HepG2 (cell line): ENCODE data around the gene TST. TPM values are rescaled to one million over a fixed set of nuclear protein-coding genes. Genes with fewer than 3 reads are reported as not detected.

ENCODE experiments used
- ATAC-seq: fragments of 200-7000 bp; cut with Tn5 transposase; 3 replicates; pipeline ENCODE4 v1.9.1; 2020; ENCODE audit warnings: mild to moderate bottlenecking, moderate library complexity
- BruUV-seq: library from RNA; stranded (reverse); fragments of 400-500 nt; replicated peaks from 2 replicates; lab custom pipeline; 2021; lab: Mats Ljungman, UMichigan
- CTCF ChIA-PET: fragments of 300-600 bp; formaldehyde crosslinking; extraction: SDS; loops from one replicate; lab custom pipeline; 2021; ENCODE audit warnings: low total read pairs, inconsistent platforms, low intra/inter-chr PET ratio; lab: Yijun Ruan, JAX
- POLR2A ChIA-PET: fragments of 350-600 bp; sonication (Branson Sonifier 250); formaldehyde crosslinking; loops from one replicate; lab custom pipeline; 2020; ENCODE audit warnings: antibody characterized with exemption, inconsistent platforms; lab: Yijun Ruan, JAX
- DNase-seq: peaks from one replicate; pipeline ENCODE4 v3.0.0-alpha.2; 2015; ENCODE audit warnings: low spot score
- FAIRE-seq: peaks from 3 replicates; lab custom pipeline; 2011; peaks lifted over from hg19 to GRCh38; lab: Jason Lieb, UNC
- H2AFZ ChIP-seq: one replicate; pipeline ENCODE4 v1.6.1; 2011; ENCODE audit warnings: low read length, inconsistent platforms
- H3K27ac ChIP-seq: fragments of 300-600 bp; 3 replicates; pipeline ENCODE4 v1.8.0; 2011; ENCODE audit warnings: mixed run types, mild to moderate bottlenecking, mixed read lengths, low read length, inconsistent platforms; ENCODE audit not compliant: insufficient read depth; ENCODE audit errors: extremely low read length
- H3K27me3 ChIP-seq, 2 experiments: fragments of 200-600 bp in 1 of 2; 2 replicates in 1 of 2; 3 replicates in 1 of 2; pipeline versions ENCODE4 v1.6.0 to v1.8.0; 2011; ENCODE audit warnings: low read length in 2 of 2, mild to moderate bottlenecking in 2 of 2, moderate library complexity in 2 of 2, inconsistent platforms in 1 of 2; ENCODE audit not compliant: insufficient read depth in 2 of 2, control insufficient read depth in 1 of 2
- H3K36me3 ChIP-seq, 2 experiments: fragments of 200-600 bp in 1 of 2; replicated peaks in 1 of 2; 2 replicates in 1 of 2; 3 replicates in 1 of 2; pipeline versions ENCODE4 v1.5.1 to v1.8.0; 2011; ENCODE audit warnings: low read length in 2 of 2, inconsistent platforms in 1 of 2; ENCODE audit not compliant: insufficient read depth in 2 of 2, control insufficient read depth in 1 of 2
- H3K4me1 ChIP-seq: 2 replicates; pipeline ENCODE4 v1.5.1; 2012; ENCODE audit warnings: low read length, inconsistent platforms; ENCODE audit not compliant: insufficient read depth
- H3K4me2 ChIP-seq: 2 replicates; pipeline ENCODE4 v1.6.0; 2011; ENCODE audit warnings: low read depth, low read length, inconsistent platforms
- H3K4me3 ChIP-seq, 3 experiments: fragments of 200-600 bp in 1 of 3; sonication (generic), shearing (Covaris generic) in 1 of 3; replicated peaks in 1 of 3; 2 replicates each; pipeline ENCODE4 v1.5.1; 2011 to 2016; ENCODE audit warnings: low read length in 3 of 3, inconsistent platforms in 2 of 3, low read depth in 2 of 3, mild to moderate bottlenecking in 2 of 3, control low read depth in 1 of 3, mixed read lengths in 1 of 3; ENCODE audit not compliant: insufficient read depth in 1 of 3
- H3K79me2 ChIP-seq: one replicate; pipeline ENCODE4 v1.6.1; 2011; ENCODE audit warnings: low read length, inconsistent platforms; ENCODE audit not compliant: insufficient read depth
- H3K9ac ChIP-seq: 2 replicates; pipeline ENCODE4 v1.6.0; 2011; ENCODE audit warnings: mild to moderate bottlenecking, low read depth, low read length, inconsistent platforms; ENCODE audit not compliant: insufficient read depth
- H3K9me3 ChIP-seq: 2 replicates; pipeline ENCODE4 v1.5.1; 2012; ENCODE audit warnings: mild to moderate bottlenecking, low read length
- H4K20me1 ChIP-seq: 2 replicates; pipeline ENCODE4 v1.6.0; 2011; ENCODE audit warnings: inconsistent platforms, mild to moderate bottlenecking, low read length, moderate library complexity; ENCODE audit not compliant: insufficient read depth
- HHEX ChIP-seq: IDR thresholded peaks from 2 replicates; pipeline ENCODE4 v1.6.1; 2016; ENCODE audit warnings: control low read depth
- NCOA1 ChIP-seq: sonication (generic); formaldehyde crosslinking; IDR thresholded peaks from 2 replicates; pipeline ENCODE4 v1.9.0; 2021; ENCODE audit warnings: missing genetic modification reagents
- PLRG1 ChIP-seq: fragments of 450-650 bp; conservative IDR thresholded peaks from 2 replicates; pipeline ENCODE4 v1.6.1; 2016
- SALL2 ChIP-seq: sonication (generic); formaldehyde crosslinking; IDR thresholded peaks from 2 replicates; pipeline ENCODE4 v1.8.1; 2023; ENCODE audit warnings: mild to moderate bottlenecking, missing genetic modification reagents, inconsistent platforms
- SNAPC2 ChIP-seq: sonication (generic); formaldehyde crosslinking; IDR thresholded peaks from 2 replicates; pipeline ENCODE4 v1.8.1; 2022; ENCODE audit warnings: mild to moderate bottlenecking, missing genetic modification reagents
- ZNF343 ChIP-seq: sonication (generic); formaldehyde crosslinking; IDR thresholded peaks from 2 replicates; pipeline ENCODE4 v1.4.0; 2020; ENCODE audit warnings: mild to moderate bottlenecking, missing genetic modification reagents
- WGBS: methylation state at CpG from one replicate; pipeline ENCODE4 v1.1.6; 2017; ENCODE audit warnings: low lambda C conversion rate; 5-methylcytosine and 5-hydroxymethylcytosine counted together
- in situ Hi-C: cut with HindIII; loops from 2 replicates; pipeline ENCODE4 v1.10.0; 2017; ENCODE audit warnings: low pct_unique_long_range_greater_than_20kb; ENCODE audit not compliant: extremely low pct_ligation_motif_present
- intact Hi-C: fragments of 100-400 bp; cut with micrococcal nuclease; formaldehyde crosslinking; loops from one replicate; pipeline ENCODE4 v1.10.0; 2022; ENCODE audit not compliant: unreplicated experiment
- polyA plus RNA-seq, 8 experiments: library from polyadenylated mRNA; depleted of rRNA in 3 of 8; stranded (reverse) in 7 of 8; unstranded in 1 of 8; fragments of >200 nt; fragmentation: Illumina TruSeq in 4 of 8; extraction: Trizol in 4 of 8; gene quantifications; 2 replicates each; pipeline versions ENCODE4 v1.2.1 to v1.2.3, GENCODE V29; 2011 to 2016; ENCODE audit warnings: low read depth in 4 of 8, missing spikeins in 1 of 8, mixed read lengths in 1 of 8; ENCODE audit not compliant: insufficient read depth in 1 of 8
- total RNA-seq, 5 experiments: library from RNA; depleted of rRNA; stranded (reverse); fragments of >200 nt; fragmentation: Illumina TruSeq; extraction: Trizol; gene quantifications; 2 replicates each; pipeline ENCODE4 v1.2.3, GENCODE V29; 2016; ENCODE audit warnings: low read depth in 1 of 5
- TF ChIP-seq, protein P1 (sequence below), 2 experiments: fragments of 450-650 bp in 1 of 2; sonication (generic) in 1 of 2; formaldehyde crosslinking; IDR thresholded peaks; 2 replicates each; pipeline versions ENCODE4 v1.5.0 to v1.8.0; 2020 to 2022; ENCODE audit warnings: mild to moderate bottlenecking in 1 of 2, missing genetic modification reagents in 1 of 2
- TF ChIP-seq, protein P2 (sequence below): IDR thresholded peaks from 2 replicates; pipeline ENCODE4 v1.6.1; 2016; ENCODE audit warnings: mild to moderate bottlenecking, missing biosample characterization, missing genetic modification reagents
- TF ChIP-seq, protein P3 (sequence below): sonication (generic); formaldehyde crosslinking; IDR thresholded peaks from 2 replicates; pipeline ENCODE4 v1.5.1; 2020; ENCODE audit warnings: missing genetic modification reagents, mild to moderate bottlenecking, borderline replicate concordance

The TST gene
- total and polyA plus RNA-seq, 2 of the 13 experiments (the other 11 are each of a cell fraction or from before 2014, with no cell fraction given), result 44.6 to 63.6 TPM

DNA sequence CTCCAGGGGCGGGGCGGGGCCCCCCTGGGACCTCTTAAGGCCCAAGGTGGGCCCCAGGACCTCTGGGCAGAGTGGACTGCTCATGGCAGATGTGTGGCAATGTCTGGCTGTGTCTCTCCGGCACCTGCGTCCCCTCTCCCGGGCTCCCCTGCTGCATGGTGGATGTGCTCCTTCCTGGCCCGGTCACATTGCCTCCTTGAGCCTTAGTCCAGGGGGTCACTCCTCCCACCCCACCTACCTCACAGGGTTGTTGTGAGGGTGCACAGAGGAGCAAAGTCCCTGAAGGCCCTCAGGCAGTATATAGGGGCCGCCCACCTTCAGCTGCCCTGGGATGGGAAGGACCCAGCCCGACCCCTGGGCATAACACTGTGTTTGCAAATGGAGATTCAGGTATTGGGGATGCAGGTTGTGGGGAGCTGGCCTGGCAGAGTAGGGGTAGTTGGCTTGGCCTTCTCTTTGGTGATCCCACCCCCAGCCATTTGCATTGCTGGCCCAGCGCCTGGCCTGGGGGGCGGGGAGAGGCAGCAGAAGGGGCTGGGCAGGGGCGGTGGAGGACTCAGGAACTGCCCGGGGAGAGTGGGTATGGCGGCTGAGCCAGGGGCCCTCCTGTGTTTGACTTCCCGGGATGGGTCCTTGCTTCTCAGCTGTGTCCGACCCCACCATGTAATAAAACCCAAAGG is 43.6 kb upstream of the TST start:
- Histone ChIP-seq H3K4me2 (no peak overlapping the region), H3K27me3 (no peaks in the 10 kb centered on the region), H3K36me3 (no peaks in the 10 kb centered on the region), H3K4me3 (no peak overlapping the region), H3K9me3 (no peaks in the 10 kb centered on the region), H3K4me1 (peaks cover 26% of the 10 kb centered on the region), H3K9ac (no peak overlapping the region), H4K20me1 (no peaks in the 10 kb centered on the region), H2AFZ (no peak overlapping the region), H3K27ac (no peak overlapping the region), H3K79me2 (no peaks in the 10 kb centered on the region)
- 45% methylated on average over 4 of the region's 15 CpGs for WGBS
- ChIA-PET CTCF (no interaction called here), POLR2A (no interaction called here)
- intact Hi-C loops (no loop called here), in situ Hi-C loops (no loop called here)
- no peak for FAIRE-seq
- no peak for TF ChIP-seq SALL2 (CRISPR knock-in tag)
- TF ChIP-seq, protein P1, sequence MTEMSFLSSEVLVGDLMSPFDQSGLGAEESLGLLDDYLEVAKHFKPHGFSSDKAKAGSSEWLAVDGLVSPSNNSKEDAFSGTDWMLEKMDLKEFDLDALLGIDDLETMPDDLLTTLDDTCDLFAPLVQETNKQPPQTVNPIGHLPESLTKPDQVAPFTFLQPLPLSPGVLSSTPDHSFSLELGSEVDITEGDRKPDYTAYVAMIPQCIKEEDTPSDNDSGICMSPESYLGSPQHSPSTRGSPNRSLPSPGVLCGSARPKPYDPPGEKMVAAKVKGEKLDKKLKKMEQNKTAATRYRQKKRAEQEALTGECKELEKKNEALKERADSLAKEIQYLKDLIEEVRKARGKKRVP (CRISPR knock-in tag; IDR thresholded peaks at IDR 0.05), result no peak
- no peak for TF ChIP-seq HHEX (CRISPR knock-in tag)
- no peak for TF ChIP-seq NCOA1
- TF ChIP-seq, protein P2, sequence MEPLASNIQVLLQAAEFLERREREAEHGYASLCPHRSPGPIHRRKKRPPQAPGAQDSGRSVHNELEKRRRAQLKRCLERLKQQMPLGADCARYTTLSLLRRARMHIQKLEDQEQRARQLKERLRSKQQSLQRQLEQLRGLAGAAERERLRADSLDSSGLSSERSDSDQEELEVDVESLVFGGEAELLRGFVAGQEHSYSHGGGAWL (CRISPR knock-in tag), result no peak
- TF ChIP-seq SNAPC2 (CRISPR knock-in tag), result no peak
- TF ChIP-seq PLRG1, result no peak
- no peak for TF ChIP-seq ZNF343 (CRISPR knock-in tag)
- TF ChIP-seq, protein P3, sequence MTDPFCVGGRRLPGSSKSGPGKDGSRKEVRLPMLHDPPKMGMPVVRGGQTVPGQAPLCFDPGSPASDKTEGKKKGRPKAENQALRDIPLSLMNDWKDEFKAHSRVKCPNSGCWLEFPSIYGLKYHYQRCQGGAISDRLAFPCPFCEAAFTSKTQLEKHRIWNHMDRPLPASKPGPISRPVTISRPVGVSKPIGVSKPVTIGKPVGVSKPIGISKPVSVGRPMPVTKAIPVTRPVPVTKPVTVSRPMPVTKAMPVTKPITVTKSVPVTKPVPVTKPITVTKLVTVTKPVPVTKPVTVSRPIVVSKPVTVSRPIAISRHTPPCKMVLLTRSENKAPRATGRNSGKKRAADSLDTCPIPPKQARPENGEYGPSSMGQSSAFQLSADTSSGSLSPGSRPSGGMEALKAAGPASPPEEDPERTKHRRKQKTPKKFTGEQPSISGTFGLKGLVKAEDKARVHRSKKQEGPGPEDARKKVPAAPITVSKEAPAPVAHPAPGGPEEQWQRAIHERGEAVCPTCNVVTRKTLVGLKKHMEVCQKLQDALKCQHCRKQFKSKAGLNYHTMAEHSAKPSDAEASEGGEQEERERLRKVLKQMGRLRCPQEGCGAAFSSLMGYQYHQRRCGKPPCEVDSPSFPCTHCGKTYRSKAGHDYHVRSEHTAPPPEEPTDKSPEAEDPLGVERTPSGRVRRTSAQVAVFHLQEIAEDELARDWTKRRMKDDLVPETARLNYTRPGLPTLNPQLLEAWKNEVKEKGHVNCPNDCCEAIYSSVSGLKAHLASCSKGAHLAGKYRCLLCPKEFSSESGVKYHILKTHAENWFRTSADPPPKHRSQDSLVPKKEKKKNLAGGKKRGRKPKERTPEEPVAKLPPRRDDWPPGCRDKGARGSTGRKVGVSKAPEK (CRISPR knock-in tag), result no peak
- ATAC-seq, result peak; percentile 10; the same call in 2 of the 3 replicates
- DNase-seq, result no peak
- BruUV-seq, result no TSS peak
